ENCODE results near the gene TMEM18.

The TMEM18 gene

DNA sequence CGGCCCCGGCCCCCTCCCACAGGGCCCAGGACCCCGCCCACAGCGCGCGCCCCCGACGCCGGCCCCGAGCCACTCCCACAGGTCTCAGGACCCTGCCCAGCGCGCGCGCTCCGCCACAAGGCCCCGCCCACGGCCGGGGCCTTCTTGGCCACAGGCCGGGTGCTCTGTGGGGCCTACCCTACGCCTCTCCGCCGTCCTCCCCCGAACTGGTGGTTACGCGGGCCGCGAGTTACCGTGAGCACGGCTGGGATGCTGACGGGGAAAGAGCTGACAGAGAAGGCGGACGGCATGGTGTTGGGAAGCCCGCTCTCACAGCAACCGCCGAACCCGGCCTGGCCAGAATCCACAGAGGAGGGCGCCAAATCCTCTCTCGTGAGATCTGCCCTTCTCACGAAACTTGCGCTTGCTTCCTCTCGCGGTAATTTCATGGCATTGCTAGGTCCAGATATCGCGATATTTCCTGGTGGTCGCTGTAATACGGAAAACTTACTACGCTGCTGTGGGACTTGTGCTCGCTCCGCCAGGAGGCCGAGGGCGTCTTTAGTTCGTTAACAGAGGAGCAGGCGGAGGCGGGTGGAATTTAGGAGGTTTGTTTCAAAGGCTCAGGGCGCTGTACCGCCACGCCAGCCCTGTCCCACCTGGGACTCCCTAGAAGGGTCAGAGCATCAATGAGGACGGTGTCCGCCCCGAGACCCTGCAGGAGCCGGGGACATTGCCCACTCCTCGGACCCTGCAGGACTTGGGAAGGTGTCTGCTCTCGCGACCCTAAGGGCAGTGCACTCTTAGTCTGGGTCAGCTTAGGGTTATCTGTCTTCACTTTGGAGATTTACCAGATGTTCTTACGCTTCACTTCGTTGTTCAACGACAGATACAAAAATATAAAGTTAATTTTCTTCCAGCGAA, at the start of gene TMEM18:
Gene TMEM18 (minus strand): TSS at position 351 of the 903 bp plus-strand sequence. CDS start 61 bp downstream, at position 290.
- Histone ChIP-seq H3K4me1 (ENCODE audit: control insufficient read depth, insufficient read depth, low read length) (peaks cover 2% of the 10 kb centered on the region; the same call in 1 of the 2 replicates), H3K36me3 (ENCODE audit: control insufficient read depth, insufficient read depth, low read length) (peaks cover 3% of the 10 kb centered on the region; the same call in 1 of the 2 replicates), H3K27me3 (ENCODE audit: control insufficient read depth, insufficient read depth, low read length) (no peaks in the 10 kb centered on the region), H3K9me3 (ENCODE audit: control insufficient read depth, insufficient read depth, low read length) (no peaks in the 10 kb centered on the region), H3K27ac (ENCODE audit: low read length) (no peak within 1 kb of the TSS), H3K4me3 (ENCODE audit: low read length) (peak within 1 kb of the TSS; percentile 77)
- WGBS (ENCODE audit: insufficient coverage, insufficient read length): 100% methylated on average over 1 of the region's 68 CpGs
- peak; percentile 95 for DNase-seq (ENCODE audit: low read depth, low spot score)

- Histone ChIP-seq H3K4me1 (ENCODE audit: control insufficient read depth, insufficient read depth, low read length) (peaks cover 12% of the 10 kb centered on the region), H3K27me3 (ENCODE audit: control insufficient read depth, insufficient read depth, low read length) (no peaks in the 10 kb centered on the region)
- no CpG with 5 or more reads among the region's 4 CpGs for WGBS (ENCODE audit: insufficient coverage, insufficient read length)
Measured at GRCh38 chr2:726169-726568, 49.0 kb upstream of the TMEM18 start.

GRCh38 chr2:725468-725867, 48.3 kb upstream of the TMEM18 start:
- Histone ChIP-seq H3K9me3 (ENCODE audit: control insufficient read depth, insufficient read depth, low read length) (no peaks in the 10 kb centered on the region), H3K27ac (ENCODE audit: low read length) (no peak overlapping the region), H3K36me3 (ENCODE audit: control insufficient read depth, insufficient read depth, low read length) (no peaks in the 10 kb centered on the region), H3K4me3 (ENCODE audit: low read length) (no peak overlapping the region), H3K4me1 (ENCODE audit: control insufficient read depth, insufficient read depth, low read length) (peaks cover 10% of the 10 kb centered on the region), H3K27me3 (ENCODE audit: control insufficient read depth, insufficient read depth, low read length) (no peaks in the 10 kb centered on the region)
- DNase-seq (ENCODE audit: low read depth, low spot score): no peak
- WGBS (ENCODE audit: insufficient coverage, insufficient read length): no CpG with 5 or more reads among the region's 4 CpGs

More at GRCh38 chr2:726169-726568, 49.0 kb upstream of the TMEM18 start:
- Histone ChIP-seq H3K4me3 (ENCODE audit: low read length) (no peak overlapping the region), H3K9me3 (ENCODE audit: control insufficient read depth, insufficient read depth, low read length) (no peaks in the 10 kb centered on the region), H3K36me3 (ENCODE audit: control insufficient read depth, insufficient read depth, low read length) (no peaks in the 10 kb centered on the region), H3K27ac (ENCODE audit: low read length) (no peak overlapping the region)
- DNase-seq (ENCODE audit: low read depth, low spot score): no peak

- H3K4me3 ChIP-seq (ENCODE audit: low read length): no peak overlapping the region
- no peak overlapping the region for H3K27ac ChIP-seq (ENCODE audit: low read length)
- no peaks in the 10 kb centered on the region for H3K9me3 ChIP-seq (ENCODE audit: control insufficient read depth, insufficient read depth, low read length)
- no CpG with 5 or more reads among the region's 5 CpGs for WGBS (ENCODE audit: insufficient coverage, insufficient read length)
- no peaks in the 10 kb centered on the region for H3K27me3 ChIP-seq (ENCODE audit: control insufficient read depth, insufficient read depth, low read length)
- no peak for DNase-seq (ENCODE audit: low read depth, low spot score)
- no peaks in the 10 kb centered on the region for H3K36me3 ChIP-seq (ENCODE audit: control insufficient read depth, insufficient read depth, low read length)
- peaks cover 8% of the 10 kb centered on the region for H3K4me1 ChIP-seq (ENCODE audit: control insufficient read depth, insufficient read depth, low read length)
Measured at GRCh38 chr2:723761-724160, 46.6 kb upstream of the TMEM18 start.

DNA sequence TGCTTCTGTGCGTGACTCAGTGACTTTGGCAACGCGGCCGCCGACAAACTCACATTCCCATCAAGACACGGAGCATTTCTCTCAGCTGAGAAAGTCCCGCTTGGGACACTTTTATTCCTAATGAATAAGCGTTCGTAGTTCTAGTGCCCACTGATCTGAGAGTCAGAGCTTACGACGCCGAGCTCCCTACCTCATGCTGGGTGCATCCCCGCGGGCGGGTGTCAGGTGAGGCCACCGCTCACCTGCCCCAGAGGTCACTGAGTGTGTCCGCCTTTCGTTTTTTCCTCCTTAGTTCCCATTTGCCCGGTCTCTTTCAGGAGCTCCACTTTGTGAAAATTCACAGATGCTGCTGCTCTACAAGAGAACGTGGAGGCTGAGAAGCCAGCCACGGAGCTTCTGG, 43.6 kb upstream of the TMEM18 start:
- Histone ChIP-seq H3K4me3 (ENCODE audit: low read length) (no peak overlapping the region), H3K9me3 (ENCODE audit: control insufficient read depth, insufficient read depth, low read length) (no peaks in the 10 kb centered on the region), H3K4me1 (ENCODE audit: control insufficient read depth, insufficient read depth, low read length) (peaks cover 3% of the 10 kb centered on the region; the same call in 1 of the 2 replicates), H3K27me3 (ENCODE audit: control insufficient read depth, insufficient read depth, low read length) (no peaks in the 10 kb centered on the region), H3K27ac (ENCODE audit: low read length) (no peak overlapping the region), H3K36me3 (ENCODE audit: control insufficient read depth, insufficient read depth, low read length) (no peaks in the 10 kb centered on the region)
- WGBS (ENCODE audit: insufficient coverage, insufficient read length): no CpG with 5 or more reads among the region's 21 CpGs
- no peak for DNase-seq (ENCODE audit: low read depth, low spot score)

GRCh38 chr2:719734-720133, 42.5 kb upstream of the TMEM18 start:
- no peaks in the 10 kb centered on the region for H3K9me3 ChIP-seq (ENCODE audit: control insufficient read depth, insufficient read depth, low read length)
- no CpG with 5 or more reads among the region's 9 CpGs for WGBS (ENCODE audit: insufficient coverage, insufficient read length)
- H3K36me3 ChIP-seq (ENCODE audit: control insufficient read depth, insufficient read depth, low read length): no peaks in the 10 kb centered on the region
- H3K27ac ChIP-seq (ENCODE audit: low read length): no peak overlapping the region
- H3K27me3 ChIP-seq (ENCODE audit: control insufficient read depth, insufficient read depth, low read length): no peaks in the 10 kb centered on the region
- no peak overlapping the region for H3K4me3 ChIP-seq (ENCODE audit: low read length)
- peaks cover 4% of the 10 kb centered on the region; the same call in 1 of the 2 replicates for H3K4me1 ChIP-seq (ENCODE audit: control insufficient read depth, insufficient read depth, low read length)
- no peak for DNase-seq (ENCODE audit: low read depth, low spot score)

DNA sequence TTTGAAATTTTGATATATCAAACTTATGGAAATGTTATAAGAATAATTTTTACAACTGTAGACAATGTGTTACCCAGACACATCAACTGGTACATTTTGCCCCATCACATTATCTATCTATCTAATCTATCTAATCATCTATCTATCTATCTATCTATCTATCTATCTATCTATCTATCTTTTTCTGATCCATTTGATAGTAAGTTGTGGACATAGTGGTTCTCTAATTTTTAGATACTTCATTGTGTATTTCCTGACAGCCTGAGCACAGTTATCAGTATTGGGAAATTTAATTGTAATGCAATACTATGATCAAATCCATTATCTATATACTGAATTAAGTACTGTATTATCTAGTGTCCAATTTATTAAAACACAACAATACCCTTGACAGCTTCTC, 42.0 kb upstream of the TMEM18 start:
- H3K27me3 ChIP-seq (ENCODE audit: control insufficient read depth, insufficient read depth, low read length): no peaks in the 10 kb centered on the region

GRCh38 chr2:717661-718060, 40.5 kb upstream of the TMEM18 start:
- Histone ChIP-seq H3K9me3 (ENCODE audit: control insufficient read depth, insufficient read depth, low read length) (no peaks in the 10 kb centered on the region), H3K36me3 (ENCODE audit: control insufficient read depth, insufficient read depth, low read length) (no peaks in the 10 kb centered on the region), H3K27me3 (ENCODE audit: control insufficient read depth, insufficient read depth, low read length) (no peaks in the 10 kb centered on the region), H3K27ac (ENCODE audit: low read length) (no peak overlapping the region), H3K4me3 (ENCODE audit: low read length) (no peak overlapping the region), H3K4me1 (ENCODE audit: control insufficient read depth, insufficient read depth, low read length) (peaks cover 3% of the 10 kb centered on the region; the same call in 1 of the 2 replicates)
- no peak for DNase-seq (ENCODE audit: low read depth, low spot score)
- WGBS (ENCODE audit: insufficient coverage, insufficient read length): no CpG with 5 or more reads among the region's 5 CpGs

More for the DNA sequence above, 42.0 kb upstream of the TMEM18 start:
- H3K9me3 ChIP-seq (ENCODE audit: control insufficient read depth, insufficient read depth, low read length): no peaks in the 10 kb centered on the region
- H3K4me1 ChIP-seq (ENCODE audit: control insufficient read depth, insufficient read depth, low read length): peaks cover 4% of the 10 kb centered on the region; the same call in 1 of the 2 replicates
- no peak overlapping the region for H3K27ac ChIP-seq (ENCODE audit: low read length)
- no peak for DNase-seq (ENCODE audit: low read depth, low spot score)
- no peak overlapping the region for H3K4me3 ChIP-seq (ENCODE audit: low read length)
- H3K36me3 ChIP-seq (ENCODE audit: control insufficient read depth, insufficient read depth, low read length): no peaks in the 10 kb centered on the region

DNA sequence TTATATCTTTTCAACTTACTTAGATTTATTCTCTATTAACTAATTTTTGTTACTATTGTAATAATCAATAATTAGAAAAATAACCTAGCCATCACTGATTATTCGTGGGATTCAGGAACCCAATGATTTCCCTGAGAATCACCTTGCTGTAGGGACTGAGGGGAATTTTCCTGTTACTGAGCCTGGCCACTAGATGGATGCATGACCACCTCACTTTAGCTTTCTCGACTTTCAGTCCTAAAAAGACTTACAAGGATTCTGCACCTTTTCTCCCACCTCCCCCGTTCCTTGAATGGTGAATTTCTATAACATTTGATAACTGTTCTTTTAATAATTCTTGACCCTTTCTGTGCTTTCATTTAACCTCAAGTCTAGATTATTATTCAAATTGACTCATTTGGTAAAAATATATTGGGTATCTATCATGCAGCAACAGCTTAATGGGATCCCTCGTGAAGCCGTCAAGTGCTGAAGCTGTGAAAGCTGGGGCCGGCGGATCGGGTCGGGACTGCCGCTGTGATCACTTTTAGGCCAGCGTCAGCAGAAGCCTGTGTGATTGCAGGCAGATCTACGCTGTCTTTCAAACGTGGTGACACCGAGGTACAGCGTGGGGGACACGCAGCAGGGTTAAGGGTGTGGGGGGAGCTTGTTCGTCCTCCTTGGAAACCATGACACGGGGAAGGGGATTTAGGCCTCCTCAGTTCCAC, 38.8 kb upstream of the TMEM18 start:
- Histone ChIP-seq H3K4me1 (ENCODE audit: control insufficient read depth, insufficient read depth, low read length) (peaks cover 3% of the 10 kb centered on the region; the same call in 1 of the 2 replicates), H3K27me3 (ENCODE audit: control insufficient read depth, insufficient read depth, low read length) (no peaks in the 10 kb centered on the region), H3K4me3 (ENCODE audit: low read length) (no peak overlapping the region), H3K9me3 (ENCODE audit: control insufficient read depth, insufficient read depth, low read length) (no peaks in the 10 kb centered on the region), H3K36me3 (ENCODE audit: control insufficient read depth, insufficient read depth, low read length) (no peaks in the 10 kb centered on the region), H3K27ac (ENCODE audit: low read length) (no peak overlapping the region)
- peak; percentile 41 for DNase-seq (ENCODE audit: low read depth, low spot score)
- no CpG with 5 or more reads among the region's 18 CpGs for WGBS (ENCODE audit: insufficient coverage, insufficient read length)

GRCh38 chr2:715038-715437, 37.8 kb upstream of the TMEM18 start:
- no peaks in the 10 kb centered on the region for H3K9me3 ChIP-seq (ENCODE audit: control insufficient read depth, insufficient read depth, low read length)
- H3K27ac ChIP-seq (ENCODE audit: low read length): no peak overlapping the region
- peaks cover 3% of the 10 kb centered on the region; the same call in 1 of the 2 replicates for H3K4me1 ChIP-seq (ENCODE audit: control insufficient read depth, insufficient read depth, low read length)
- no CpG with 5 or more reads among the region's 2 CpGs for WGBS (ENCODE audit: insufficient coverage, insufficient read length)
- no peaks in the 10 kb centered on the region for H3K36me3 ChIP-seq (ENCODE audit: control insufficient read depth, insufficient read depth, low read length)
- no peak for DNase-seq (ENCODE audit: low read depth, low spot score)
- H3K4me3 ChIP-seq (ENCODE audit: low read length): no peak overlapping the region
- no peaks in the 10 kb centered on the region for H3K27me3 ChIP-seq (ENCODE audit: control insufficient read depth, insufficient read depth, low read length)

All from iPS DF 6.9 (cell line).